ENCODE data around the gene CYP27B1.
"Not testable (repeated sequence)": the region's sequence is repeated elsewhere in the genome, so short reads cannot be mapped to it uniquely, and the experiment has no call there.

Gene CYP27B1

GRCh38 chr12:57782608-57783465 lies 16.0 kb upstream of the CYP27B1 start, which contains the start of gene TSFM:
TSFM (plus strand) TSS chr12:57782787; CDS start chr12:57782802, 15 bp downstream.
- peak; percentile 75 for DNase-seq

GRCh38 chr12:57782243-57782607 lies 15.3 kb upstream of the CYP27B1 start:
- no peak for DNase-seq

GRCh38 chr12:57781801-57782200 lies 14.9 kb upstream of the CYP27B1 start:
- DNase-seq, result no peak

- no peak for DNase-seq
Measured at GRCh38 chr12:57781244-57781643, 14.4 kb upstream of the CYP27B1 start.

GRCh38 chr12:57780284-57780897 lies 13.5 kb upstream of the CYP27B1 start:
- DNase-seq, result no peak

- DNase-seq, result no peak
Measured at GRCh38 chr12:57779736-57780135, 12.9 kb upstream of the CYP27B1 start.

- DNase-seq, result no peak
Measured at GRCh38 chr12:57777911-57778310, 11.0 kb upstream of the CYP27B1 start.

- no peak for DNase-seq
Measured at GRCh38 chr12:57777367-57777766, 10.5 kb upstream of the CYP27B1 start.

- no peak for DNase-seq
Measured at GRCh38 chr12:57776247-57776587, 9.3 kb upstream of the CYP27B1 start.

GRCh38 chr12:57775563-57776246 lies 8.8 kb upstream of the CYP27B1 start:
- DNase-seq, result no peak

GRCh38 chr12:57775044-57775443 lies 8.2 kb upstream of the CYP27B1 start:
- DNase-seq, result no peak

GRCh38 chr12:57774634-57775033 lies 7.8 kb upstream of the CYP27B1 start:
- not testable (repeated sequence) for DNase-seq

- DNase-seq, result peak; percentile 42
Measured at GRCh38 chr12:57772429-57773322, 5.8 kb upstream of the CYP27B1 start, which contains the start of gene EEF1AKMT3. EEF1AKMT3 (plus strand) TSS chr12:57772614; CDS start chr12:57772725, 111 bp downstream.

GRCh38 chr12:57771873-57772428 lies 5.1 kb upstream of the CYP27B1 start, which contains the start of gene METTL1:
METTL1 (minus strand) TSS chr12:57772105; CDS start chr12:57772083, 22 bp downstream.
- peak; percentile 90 for DNase-seq

GRCh38 chr12:57771236-57771872 lies 4.5 kb upstream of the CYP27B1 start:
- peak; percentile 79 for DNase-seq

- no peak for DNase-seq
Measured at GRCh38 chr12:57770734-57771133, 3.9 kb upstream of the CYP27B1 start.

GRCh38 chr12:57769594-57769993 lies 2.7 kb upstream of the CYP27B1 start:
- DNase-seq, result no peak

GRCh38 chr12:57767876-57768275 lies 998 bp upstream of the CYP27B1 start:
- no peak for DNase-seq

GRCh38 chr12:57767305-57767698 lies 424 bp upstream of the CYP27B1 start:
- DNase-seq, result no peak

- no peak for DNase-seq
Measured at GRCh38 chr12:57765698-57766463, 997 bp downstream of the CYP27B1 start.

Measured in NCI-H1694 treated with DMSO at 0.1 percent for 48 hours (cell line).